ENCODE measurements around the gene EIF3I.
"Not testable (repeated sequence)": the region's sequence is repeated elsewhere in the genome, so short reads cannot be mapped to it uniquely, and the experiment has no call there.

EIF3I gene

GRCh38 chr1:32263236-32263593 lies 41.0 kb downstream of the EIF3I start:
- not testable (repeated sequence) for DNase-seq

GRCh38 chr1:32263744-32264143 lies 41.5 kb downstream of the EIF3I start:
- no peak for DNase-seq

- no peak for DNase-seq
These were observed 43.6 kb downstream of the EIF3I start for GRCh38 chr1:32265846-32266245.

DNA sequence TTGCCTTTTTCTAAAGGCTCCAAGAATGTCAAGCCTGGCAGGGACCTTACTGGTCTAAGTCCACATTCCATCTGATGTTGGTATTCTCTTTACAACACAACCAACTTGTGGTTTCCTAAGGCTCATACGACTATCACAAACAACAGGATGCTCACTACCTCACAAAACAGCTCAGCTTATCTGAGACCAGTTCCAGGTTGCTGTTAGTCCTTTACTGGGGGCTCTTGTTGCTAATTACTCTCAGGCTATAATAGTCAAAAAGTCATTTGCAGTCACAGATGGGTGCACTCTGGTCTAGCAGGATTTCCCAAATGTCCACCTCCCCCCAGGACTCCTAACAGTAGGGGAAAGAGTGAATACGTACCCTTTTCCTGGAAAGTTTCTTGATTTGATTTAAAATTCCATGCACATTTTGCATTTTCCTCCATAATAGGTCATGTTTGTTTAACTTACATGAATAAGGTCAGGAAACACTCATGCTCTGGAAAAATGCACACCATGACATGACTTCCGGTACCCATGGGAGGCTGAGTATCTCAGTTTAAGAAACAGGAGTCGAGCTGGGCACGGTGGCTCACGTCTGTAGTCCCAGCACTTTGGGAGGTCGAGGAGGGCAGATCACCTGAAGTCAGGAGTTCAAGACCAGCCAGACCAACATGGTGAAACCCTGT lies 44.8 kb downstream of the EIF3I start:
- no peak for DNase-seq

- DNase-seq: no peak
These were observed 47.5 kb downstream of the EIF3I start for GRCh38 chr1:32269744-32270143.

DNA sequence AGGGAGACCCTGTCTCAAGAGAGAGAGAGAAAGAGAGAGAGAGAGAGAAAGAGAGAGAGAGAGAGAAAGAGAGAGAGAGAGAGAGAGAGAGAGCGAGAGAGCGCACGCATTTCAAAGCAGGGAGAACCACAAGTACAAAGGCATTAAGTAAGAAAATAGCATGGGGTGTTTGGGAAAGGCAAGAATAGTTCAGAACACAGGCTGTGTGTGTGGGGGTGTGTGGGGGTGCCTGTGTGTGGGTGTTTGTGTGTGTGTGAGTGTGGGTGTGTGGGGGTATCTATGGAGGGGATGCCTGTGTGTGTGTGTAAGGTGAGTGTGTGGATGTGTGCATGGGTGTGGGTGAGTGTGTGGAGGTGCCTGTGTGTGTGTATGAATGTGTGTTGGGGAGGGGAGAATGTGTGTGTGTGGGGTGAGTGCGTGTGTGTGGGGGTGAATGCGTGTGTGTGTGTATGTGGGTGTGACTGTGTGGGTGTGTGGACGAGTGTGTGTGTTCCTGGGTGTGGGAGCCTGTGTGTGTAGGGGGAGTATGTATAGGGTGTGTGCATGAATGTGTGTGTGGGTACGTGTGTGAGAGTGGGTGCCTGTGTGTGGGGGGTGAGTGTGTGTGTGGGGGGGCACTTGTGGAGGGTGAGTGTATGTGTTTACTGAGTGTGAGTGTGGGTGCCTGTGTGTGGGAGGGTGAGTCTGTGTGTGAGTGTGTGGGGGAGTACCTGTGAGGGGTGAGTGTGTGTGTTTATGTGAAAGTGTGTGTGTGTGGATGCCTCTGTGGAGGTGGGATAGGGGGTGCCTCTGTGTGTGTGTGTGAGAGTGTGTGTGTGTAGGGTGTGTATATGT lies 50.6 kb downstream of the EIF3I start:
- peak in 2 of 56 donors; percentile 22 to 49 for DNase-seq

GRCh38 chr1:32273391-32274208 lies 51.4 kb downstream of the EIF3I start:
- no peak for DNase-seq

GRCh38 chr1:32274646-32275340 lies 52.6 kb downstream of the EIF3I start:
- DNase-seq: no peak

DNA sequence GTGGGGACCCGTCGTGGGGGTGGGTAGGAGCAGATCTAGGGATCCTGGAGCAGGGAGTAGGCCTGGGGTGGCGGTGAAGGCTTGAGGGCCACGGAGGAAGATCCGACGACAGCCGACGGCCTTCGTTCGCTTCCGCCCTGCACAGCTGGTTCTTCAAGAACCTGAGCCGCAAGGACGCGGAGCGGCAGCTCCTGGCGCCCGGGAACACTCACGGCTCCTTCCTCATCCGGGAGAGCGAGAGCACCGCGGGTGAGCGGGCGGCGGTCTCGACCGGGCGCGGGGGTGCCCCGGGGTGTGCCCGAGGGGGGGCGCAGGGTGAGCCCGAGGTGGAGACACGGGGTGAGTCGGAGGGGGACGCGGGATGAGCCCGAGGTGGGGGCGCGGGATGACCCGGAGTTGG lies 53.2 kb downstream of the EIF3I start:
- no peak for DNase-seq

GRCh38 chr1:32276032-32276782 lies 54.0 kb downstream of the EIF3I start:
- DNase-seq: no peak
